ENCODE results near the gene GRXCR2.

GRXCR2 gene

DNA sequence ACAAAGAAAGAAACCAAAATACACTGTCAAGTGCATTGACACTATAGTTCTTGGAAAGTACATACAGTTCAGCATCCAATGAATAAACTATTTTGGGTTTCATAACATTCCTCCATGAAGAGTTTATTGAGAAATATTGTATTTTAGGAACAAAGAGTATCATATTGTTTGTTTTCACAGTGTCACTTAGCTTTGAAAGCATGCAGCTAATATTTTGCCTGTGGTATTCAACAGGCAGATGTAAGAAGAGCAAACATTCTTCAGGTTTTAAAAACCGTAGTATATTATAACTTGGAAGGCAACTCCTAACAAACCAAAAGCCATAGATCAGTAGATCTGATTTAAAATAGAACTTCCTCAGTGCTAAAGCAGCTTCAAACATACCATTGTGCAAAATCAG, 42.2 kb downstream of the GRXCR2 start:
- no peaks in the 10 kb centered on the region for H3K36me3 ChIP-seq (ENCODE audit: control insufficient read depth, low read length)
- TF ChIP-seq EZH2phosphoT487 (IDR thresholded peaks at IDR 0.05; ENCODE audit: borderline replicate concordance, low read length) = no peak
- TF ChIP-seq, protein P1, sequence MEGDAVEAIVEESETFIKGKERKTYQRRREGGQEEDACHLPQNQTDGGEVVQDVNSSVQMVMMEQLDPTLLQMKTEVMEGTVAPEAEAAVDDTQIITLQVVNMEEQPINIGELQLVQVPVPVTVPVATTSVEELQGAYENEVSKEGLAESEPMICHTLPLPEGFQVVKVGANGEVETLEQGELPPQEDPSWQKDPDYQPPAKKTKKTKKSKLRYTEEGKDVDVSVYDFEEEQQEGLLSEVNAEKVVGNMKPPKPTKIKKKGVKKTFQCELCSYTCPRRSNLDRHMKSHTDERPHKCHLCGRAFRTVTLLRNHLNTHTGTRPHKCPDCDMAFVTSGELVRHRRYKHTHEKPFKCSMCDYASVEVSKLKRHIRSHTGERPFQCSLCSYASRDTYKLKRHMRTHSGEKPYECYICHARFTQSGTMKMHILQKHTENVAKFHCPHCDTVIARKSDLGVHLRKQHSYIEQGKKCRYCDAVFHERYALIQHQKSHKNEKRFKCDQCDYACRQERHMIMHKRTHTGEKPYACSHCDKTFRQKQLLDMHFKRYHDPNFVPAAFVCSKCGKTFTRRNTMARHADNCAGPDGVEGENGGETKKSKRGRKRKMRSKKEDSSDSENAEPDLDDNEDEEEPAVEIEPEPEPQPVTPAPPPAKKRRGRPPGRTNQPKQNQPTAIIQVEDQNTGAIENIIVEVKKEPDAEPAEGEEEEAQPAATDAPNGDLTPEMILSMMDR (IDR thresholded peaks at IDR 0.05; ENCODE audit: low read depth, low read length, poor library complexity, severe bottlenecking) = no peak
- H3K27ac ChIP-seq (ENCODE audit: low read depth, low read length) = no peak overlapping the region
- H3K27me3 ChIP-seq (ENCODE audit: control insufficient read depth, low read length) = no peaks in the 10 kb centered on the region
- no peaks in the 10 kb centered on the region for H3K9me2 ChIP-seq (replicated peaks; ENCODE audit: control insufficient read depth, low read length)
- H4K20me1 ChIP-seq (ENCODE audit: control insufficient read depth, insufficient read depth, low read depth, low read length) = no peaks in the 10 kb centered on the region
- H3K79me2 ChIP-seq (ENCODE audit: control insufficient read depth, low read length) = peaks cover 3% of the 10 kb centered on the region; the same call in 1 of the 2 replicates
- no peaks in the 10 kb centered on the region for H3F3A ChIP-seq (ENCODE audit: control insufficient read depth, insufficient read depth)
- peaks cover 4% of the 10 kb centered on the region; the same call in 1 of the 2 replicates for H3K4me1 ChIP-seq (ENCODE audit: control insufficient read depth, low read length)
- no peak overlapping the region for H3K4me3 ChIP-seq (ENCODE audit: low read length)
- no peak overlapping the region for H3K4me2 ChIP-seq (ENCODE audit: low read length)
- no peaks in the 10 kb centered on the region for H3K9me3 ChIP-seq (ENCODE audit: control insufficient read depth, insufficient read depth, low read length)

DNA sequence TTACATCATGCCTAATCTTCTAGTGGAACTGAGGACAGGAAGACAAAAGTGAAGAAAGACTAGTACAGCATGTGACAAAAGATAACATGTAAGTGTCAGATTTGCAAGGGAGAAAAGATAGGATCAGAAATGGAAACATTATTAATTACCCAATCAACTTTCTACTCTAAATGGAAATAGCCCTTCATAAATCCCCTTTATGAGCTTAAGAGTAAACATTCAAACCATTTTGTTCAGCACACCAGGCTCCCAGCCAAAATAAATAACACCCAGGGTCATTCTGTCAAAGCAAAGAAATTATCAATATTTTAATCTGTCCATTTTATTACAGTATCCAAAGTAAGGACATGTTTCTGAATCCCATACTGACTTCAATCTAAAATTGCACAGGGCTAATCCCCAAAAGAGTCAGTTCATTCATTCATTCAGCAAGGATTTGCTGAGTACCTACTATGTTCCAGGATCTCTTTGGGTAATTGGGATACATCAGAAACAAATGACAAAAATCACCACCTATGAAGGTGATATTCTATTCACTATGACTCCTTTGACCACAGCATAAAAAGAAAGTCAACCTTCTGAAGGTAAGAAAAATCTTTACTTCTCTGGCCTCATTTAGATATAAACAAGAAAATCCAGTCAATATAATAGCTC, 43.0 kb downstream of the GRXCR2 start:
- H4K20me1 ChIP-seq (ENCODE audit: control insufficient read depth, insufficient read depth, low read depth, low read length) = no peaks in the 10 kb centered on the region
- no peak overlapping the region for H3K4me3 ChIP-seq (ENCODE audit: low read length)
- H3K9me3 ChIP-seq (ENCODE audit: control insufficient read depth, insufficient read depth, low read length) = no peaks in the 10 kb centered on the region
- no peak overlapping the region for H3K4me2 ChIP-seq (ENCODE audit: low read length)
- no peaks in the 10 kb centered on the region for H3K9me2 ChIP-seq (replicated peaks; ENCODE audit: control insufficient read depth, low read length)
- no peaks in the 10 kb centered on the region for H3F3A ChIP-seq (ENCODE audit: control insufficient read depth, insufficient read depth)
- H3K27me3 ChIP-seq (ENCODE audit: control insufficient read depth, low read length) = no peaks in the 10 kb centered on the region
- H3K79me2 ChIP-seq (ENCODE audit: control insufficient read depth, low read length) = peaks cover 3% of the 10 kb centered on the region; the same call in 1 of the 2 replicates
- 0 out of 2 replicates have a peak, but pooled peaks cover 4% of the 10 kb centered on the region for H3K4me1 ChIP-seq (ENCODE audit: control insufficient read depth, low read length)
- no peaks in the 10 kb centered on the region for H3K36me3 ChIP-seq (ENCODE audit: control insufficient read depth, low read length)
- H3K27ac ChIP-seq (ENCODE audit: low read depth, low read length) = no peak overlapping the region
- TF ChIP-seq, protein P1 (IDR thresholded peaks at IDR 0.05; ENCODE audit: low read depth, low read length, poor library complexity, severe bottlenecking) = no peak
- TF ChIP-seq EZH2phosphoT487 (IDR thresholded peaks at IDR 0.05; ENCODE audit: borderline replicate concordance, low read length) = no peak

DNA sequence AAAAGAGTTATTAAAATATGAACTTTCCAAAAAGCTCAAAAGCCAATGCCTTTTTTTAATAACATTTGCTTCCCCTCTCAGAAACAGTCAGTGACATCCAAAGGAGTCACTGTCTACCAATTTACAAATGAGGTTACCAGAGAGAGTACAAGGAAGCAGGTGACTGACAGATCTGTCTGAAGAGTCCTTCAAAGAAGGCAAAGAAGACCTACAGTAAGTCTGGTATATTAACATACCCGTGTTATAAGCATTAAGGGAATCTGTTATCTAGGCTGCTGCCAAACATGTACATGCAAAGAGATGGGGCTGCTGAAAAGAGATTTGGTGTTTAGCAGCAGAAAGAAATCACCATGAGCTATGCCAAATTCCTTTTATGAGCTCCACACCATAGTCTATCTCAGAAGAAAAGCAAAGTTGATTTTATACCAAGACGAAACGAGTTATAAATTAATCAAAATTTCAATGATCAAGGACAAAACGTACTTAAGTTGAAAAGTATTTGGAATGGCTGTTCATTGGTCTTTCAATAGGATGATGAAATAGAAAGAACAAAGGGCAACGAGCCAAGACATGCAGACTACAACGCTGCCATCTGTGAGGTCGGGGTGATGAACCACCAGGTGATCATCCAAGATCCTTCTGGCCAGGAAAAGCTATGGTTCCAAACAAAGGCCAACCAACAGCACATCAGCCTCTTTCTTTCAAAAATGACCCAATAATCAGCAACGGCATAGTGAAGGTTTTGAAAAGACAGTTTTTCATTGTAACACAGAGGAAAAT, 45.7 kb downstream of the GRXCR2 start:
- TF ChIP-seq, protein P1 (IDR thresholded peaks at IDR 0.05; ENCODE audit: low read depth, low read length, poor library complexity, severe bottlenecking) = no peak
- TF ChIP-seq EZH2phosphoT487 (IDR thresholded peaks at IDR 0.05; ENCODE audit: borderline replicate concordance, low read length) = no peak
- H3K27ac ChIP-seq (ENCODE audit: low read depth, low read length) = no peak overlapping the region
- no peaks in the 10 kb centered on the region for H3K9me3 ChIP-seq (ENCODE audit: control insufficient read depth, insufficient read depth, low read length)
- H3K27me3 ChIP-seq (ENCODE audit: control insufficient read depth, low read length) = no peaks in the 10 kb centered on the region
- H3K79me2 ChIP-seq (ENCODE audit: control insufficient read depth, low read length) = no peaks in the 10 kb centered on the region
- no peaks in the 10 kb centered on the region for H3K36me3 ChIP-seq (ENCODE audit: control insufficient read depth, low read length)
- H3F3A ChIP-seq (ENCODE audit: control insufficient read depth, insufficient read depth) = no peaks in the 10 kb centered on the region
- no peaks in the 10 kb centered on the region for H3K9me2 ChIP-seq (replicated peaks; ENCODE audit: control insufficient read depth, low read length)
- no peak overlapping the region for H3K4me2 ChIP-seq (ENCODE audit: low read length)
- no peaks in the 10 kb centered on the region for H4K20me1 ChIP-seq (ENCODE audit: control insufficient read depth, insufficient read depth, low read depth, low read length)
- no peaks in the 10 kb centered on the region for H3K4me1 ChIP-seq (ENCODE audit: control insufficient read depth, low read length)
- H3K4me3 ChIP-seq (ENCODE audit: low read length) = no peak overlapping the region
